PC-3 (cell line): ENCODE measurements around the gene PBX3.

ENCODE experiments used
- EZH2 ChIP-seq: fragments of 300-600 bp; sonication (generic); IDR thresholded peaks from one replicate; pipeline ENCODE4 v1.6.1; 2017; ENCODE audit warnings: antibody characterized with exemption, mild to moderate bottlenecking, low read length; ENCODE audit not compliant: unreplicated experiment
- EZH2phosphoT487 ChIP-seq: fragments of 300-600 bp; sonication (generic); IDR thresholded peaks from 2 replicates; pipeline ENCODE4 v1.6.1; 2018; ENCODE audit warnings: mild to moderate bottlenecking, antibody characterized with exemption, low read length, borderline replicate concordance
- TF ChIP-seq, protein P1 (sequence below): fragments of 300-600 bp; sonication (generic); conservative IDR thresholded peaks from 2 replicates; pipeline ENCODE4 v1.5.1; 2017; ENCODE audit warnings: antibody characterized with exemption, low read depth, mild to moderate bottlenecking, low read length

DNA sequence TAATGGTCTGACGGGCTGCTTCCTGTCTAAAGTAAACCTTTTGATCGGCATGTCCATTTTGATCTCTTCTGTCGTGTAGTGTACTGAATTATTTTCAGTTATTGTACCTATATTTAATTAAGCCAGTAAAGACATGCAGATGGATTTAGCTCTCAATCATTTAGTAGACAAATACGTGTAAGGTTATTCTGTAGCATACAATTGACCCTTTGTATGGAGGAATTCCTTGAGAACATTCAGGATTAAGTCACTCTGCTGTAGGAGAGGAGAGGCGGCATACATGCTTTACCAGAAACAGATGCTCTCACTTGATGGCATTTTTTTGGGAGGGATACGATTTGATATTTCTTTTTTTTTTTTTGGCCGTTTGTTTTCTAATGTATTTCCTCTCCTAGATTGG, 141.0 kb downstream of the PBX3 start:
- TF ChIP-seq, protein P1, sequence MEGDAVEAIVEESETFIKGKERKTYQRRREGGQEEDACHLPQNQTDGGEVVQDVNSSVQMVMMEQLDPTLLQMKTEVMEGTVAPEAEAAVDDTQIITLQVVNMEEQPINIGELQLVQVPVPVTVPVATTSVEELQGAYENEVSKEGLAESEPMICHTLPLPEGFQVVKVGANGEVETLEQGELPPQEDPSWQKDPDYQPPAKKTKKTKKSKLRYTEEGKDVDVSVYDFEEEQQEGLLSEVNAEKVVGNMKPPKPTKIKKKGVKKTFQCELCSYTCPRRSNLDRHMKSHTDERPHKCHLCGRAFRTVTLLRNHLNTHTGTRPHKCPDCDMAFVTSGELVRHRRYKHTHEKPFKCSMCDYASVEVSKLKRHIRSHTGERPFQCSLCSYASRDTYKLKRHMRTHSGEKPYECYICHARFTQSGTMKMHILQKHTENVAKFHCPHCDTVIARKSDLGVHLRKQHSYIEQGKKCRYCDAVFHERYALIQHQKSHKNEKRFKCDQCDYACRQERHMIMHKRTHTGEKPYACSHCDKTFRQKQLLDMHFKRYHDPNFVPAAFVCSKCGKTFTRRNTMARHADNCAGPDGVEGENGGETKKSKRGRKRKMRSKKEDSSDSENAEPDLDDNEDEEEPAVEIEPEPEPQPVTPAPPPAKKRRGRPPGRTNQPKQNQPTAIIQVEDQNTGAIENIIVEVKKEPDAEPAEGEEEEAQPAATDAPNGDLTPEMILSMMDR = no peak
- TF ChIP-seq EZH2phosphoT487 (no peak), EZH2 (no peak)
